ENCODE data around the gene UPF3B.

The UPF3B gene

DNA sequence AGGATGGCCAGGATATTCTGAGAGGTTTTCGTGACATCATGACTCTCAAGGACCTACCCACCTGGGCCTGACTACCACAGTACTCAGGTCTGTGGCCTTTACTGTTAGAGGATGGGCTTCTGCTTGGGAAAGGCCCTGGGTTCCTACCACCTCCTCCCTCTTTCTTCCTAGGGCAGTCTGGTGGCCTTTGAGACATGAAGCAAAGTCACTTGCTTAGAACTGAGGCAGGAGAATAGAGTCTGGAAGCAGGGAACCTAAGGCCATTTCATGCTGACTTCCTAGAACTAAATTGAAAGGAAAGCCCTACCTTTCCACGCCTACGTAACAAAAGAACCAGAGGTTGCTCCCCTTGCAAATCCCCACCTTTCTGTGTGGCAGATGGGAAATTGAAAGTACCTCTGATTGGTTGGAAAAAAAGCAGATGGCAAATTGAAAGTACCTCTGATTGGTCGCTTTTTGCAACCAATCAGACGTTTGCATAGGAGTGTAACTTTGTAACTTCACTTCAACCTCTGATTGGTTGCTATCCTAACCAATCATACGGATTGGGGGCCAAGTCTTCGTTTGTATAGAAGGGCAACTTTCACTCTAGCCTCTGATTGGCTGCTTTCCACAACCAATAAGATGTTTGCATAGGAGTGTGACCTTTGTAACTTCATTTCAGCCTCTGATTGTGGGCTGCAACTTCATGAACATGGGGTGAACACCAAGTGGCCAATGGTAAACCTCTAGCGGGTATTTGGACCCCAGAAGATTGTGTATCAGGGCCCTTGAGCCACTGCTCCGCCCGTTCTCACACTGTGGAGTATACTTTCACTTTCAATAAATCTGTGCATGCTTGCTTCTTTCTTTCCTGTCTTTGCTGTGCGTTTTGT is 33.0 kb upstream of the UPF3B start:
- H3K9me2 ChIP-seq (replicated peaks; ENCODE audit: insufficient read depth, low read length): no peaks in the 10 kb centered on the region
- H3F3A ChIP-seq (ENCODE audit: insufficient read depth): no peaks in the 10 kb centered on the region
- no peak overlapping the region for H3K27ac ChIP-seq (ENCODE audit: low read depth, low read length)
- TF ChIP-seq EZH2phosphoT487 (conservative IDR thresholded peaks at IDR 0.05; ENCODE audit: low read length) (no peak), CTCF (IDR thresholded peaks at IDR 0.05; ENCODE audit: insufficient read depth, low read length, poor library complexity, severe bottlenecking) (no peak)
- H3K4me2 ChIP-seq (ENCODE audit: low read depth, low read length, poor library complexity, severe bottlenecking): no peak overlapping the region
- H3K36me3 ChIP-seq (ENCODE audit: low read length): no peaks in the 10 kb centered on the region
- no peak overlapping the region for H3K9ac ChIP-seq (ENCODE audit: low read length)
- H2AFZ ChIP-seq (ENCODE audit: low read depth, low read length, severe bottlenecking): no peak overlapping the region
- no peaks in the 10 kb centered on the region for H4K20me1 ChIP-seq (ENCODE audit: low read depth, low read length)
- H3K4me3 ChIP-seq (ENCODE audit: insufficient read depth, low read length, poor library complexity, severe bottlenecking): no peak overlapping the region
- no peaks in the 10 kb centered on the region for H3K9me3 ChIP-seq (ENCODE audit: insufficient read depth, low read length)
- H3K79me2 ChIP-seq (ENCODE audit: insufficient read depth, low read length): no peaks in the 10 kb centered on the region
- no peaks in the 10 kb centered on the region for H3K27me3 ChIP-seq (ENCODE audit: low read length)

- no peak overlapping the region for H2AFZ ChIP-seq (ENCODE audit: low read depth, low read length, severe bottlenecking)
- H3K9me3 ChIP-seq (ENCODE audit: insufficient read depth, low read length): no peaks in the 10 kb centered on the region
- no peaks in the 10 kb centered on the region; the same call in 1 of the 2 replicates for H3K36me3 ChIP-seq (ENCODE audit: low read length)
- no peaks in the 10 kb centered on the region for H3K27me3 ChIP-seq (ENCODE audit: low read length)
- TF ChIP-seq CTCF (IDR thresholded peaks at IDR 0.05; ENCODE audit: insufficient read depth, low read length, poor library complexity, severe bottlenecking) (peak; percentile 22), EZH2phosphoT487 (conservative IDR thresholded peaks at IDR 0.05; ENCODE audit: low read length) (no peak)
- H3K27ac ChIP-seq (ENCODE audit: low read depth, low read length): no peak overlapping the region
- H3K9me2 ChIP-seq (replicated peaks; ENCODE audit: insufficient read depth, low read length): no peaks in the 10 kb centered on the region
- no peaks in the 10 kb centered on the region for H3K79me2 ChIP-seq (ENCODE audit: insufficient read depth, low read length)
- no peaks in the 10 kb centered on the region for H4K20me1 ChIP-seq (ENCODE audit: low read depth, low read length)
- no peak overlapping the region for H3K4me2 ChIP-seq (ENCODE audit: low read depth, low read length, poor library complexity, severe bottlenecking)
- no peak overlapping the region for H3K4me3 ChIP-seq (ENCODE audit: insufficient read depth, low read length, poor library complexity, severe bottlenecking)
- H3K9ac ChIP-seq (ENCODE audit: low read length): no peak overlapping the region
- H3F3A ChIP-seq (ENCODE audit: insufficient read depth): no peaks in the 10 kb centered on the region
These were observed 28.0 kb upstream of the UPF3B start for GRCh38 chrX:119880552-119881437.

GRCh38 chrX:119880076-119880475 is 27.3 kb upstream of the UPF3B start:
- Histone ChIP-seq H4K20me1 (ENCODE audit: low read depth, low read length) (no peaks in the 10 kb centered on the region), H3K9me3 (ENCODE audit: insufficient read depth, low read length) (no peaks in the 10 kb centered on the region), H2AFZ (ENCODE audit: low read depth, low read length, severe bottlenecking) (no peak overlapping the region), H3K79me2 (ENCODE audit: insufficient read depth, low read length) (no peaks in the 10 kb centered on the region), H3K27me3 (ENCODE audit: low read length) (no peaks in the 10 kb centered on the region), H3K9ac (ENCODE audit: low read length) (no peak overlapping the region), H3F3A (ENCODE audit: insufficient read depth) (no peaks in the 10 kb centered on the region), H3K36me3 (ENCODE audit: low read length) (no peaks in the 10 kb centered on the region; the same call in 1 of the 2 replicates), H3K4me2 (ENCODE audit: low read depth, low read length, poor library complexity, severe bottlenecking) (no peak overlapping the region), H3K27ac (ENCODE audit: low read depth, low read length) (no peak overlapping the region), H3K9me2 (replicated peaks; ENCODE audit: insufficient read depth, low read length) (no peaks in the 10 kb centered on the region), H3K4me3 (ENCODE audit: insufficient read depth, low read length, poor library complexity, severe bottlenecking) (no peak overlapping the region)
- TF ChIP-seq EZH2phosphoT487 (conservative IDR thresholded peaks at IDR 0.05; ENCODE audit: low read length) (no peak), CTCF (IDR thresholded peaks at IDR 0.05; ENCODE audit: insufficient read depth, low read length, poor library complexity, severe bottlenecking) (no peak)
